HFF-Myc (cell line): ENCODE measurements around the gene FAS.

Experiments
- DNase-seq: peaks from one replicate; pipeline ENCODE4 v3.0.0-alpha.2; 2011; ENCODE audit warnings: low read depth; ENCODE audit errors: extremely low read depth
- H3K4me3 ChIP-seq: replicated peaks from 2 replicates; pipeline ENCODE4 v1.5.1; 2011; ENCODE audit warnings: low read depth, mild to moderate bottlenecking, control low read depth, low read length
- TF ChIP-seq, protein P1 (sequence below): IDR thresholded peaks from 2 replicates; pipeline ENCODE4 v1.5.1; 2012; ENCODE audit warnings: mild to moderate bottlenecking, low read depth, low read length, control low read depth; ENCODE audit errors: missing control alignments

Gene FAS

DNA sequence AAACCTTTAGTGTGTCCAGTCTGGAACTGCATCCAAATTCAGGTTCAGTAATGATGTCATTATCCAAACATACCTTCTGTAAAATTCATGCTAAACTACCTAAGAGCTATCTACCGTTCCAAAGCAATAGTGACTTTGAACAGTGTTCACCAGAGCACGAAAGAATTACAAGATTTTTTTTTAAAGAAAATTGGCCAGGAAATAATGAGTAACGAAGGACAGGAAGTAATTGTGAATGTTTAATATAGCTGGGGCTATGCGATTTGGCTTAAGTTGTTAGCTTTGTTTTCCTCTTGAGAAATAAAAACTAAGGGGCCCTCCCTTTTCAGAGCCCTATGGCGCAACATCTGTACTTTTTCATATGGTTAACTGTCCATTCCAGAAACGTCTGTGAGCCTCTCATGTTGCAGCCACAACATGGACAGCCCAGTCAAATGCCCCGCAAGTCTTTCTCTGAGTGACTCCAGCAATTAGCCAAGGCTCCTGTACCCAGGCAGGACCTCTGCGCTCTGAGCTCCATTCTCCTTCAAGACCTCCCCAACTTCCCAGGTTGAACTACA, 694 bp upstream of the FAS start:
- TF ChIP-seq, protein P1, sequence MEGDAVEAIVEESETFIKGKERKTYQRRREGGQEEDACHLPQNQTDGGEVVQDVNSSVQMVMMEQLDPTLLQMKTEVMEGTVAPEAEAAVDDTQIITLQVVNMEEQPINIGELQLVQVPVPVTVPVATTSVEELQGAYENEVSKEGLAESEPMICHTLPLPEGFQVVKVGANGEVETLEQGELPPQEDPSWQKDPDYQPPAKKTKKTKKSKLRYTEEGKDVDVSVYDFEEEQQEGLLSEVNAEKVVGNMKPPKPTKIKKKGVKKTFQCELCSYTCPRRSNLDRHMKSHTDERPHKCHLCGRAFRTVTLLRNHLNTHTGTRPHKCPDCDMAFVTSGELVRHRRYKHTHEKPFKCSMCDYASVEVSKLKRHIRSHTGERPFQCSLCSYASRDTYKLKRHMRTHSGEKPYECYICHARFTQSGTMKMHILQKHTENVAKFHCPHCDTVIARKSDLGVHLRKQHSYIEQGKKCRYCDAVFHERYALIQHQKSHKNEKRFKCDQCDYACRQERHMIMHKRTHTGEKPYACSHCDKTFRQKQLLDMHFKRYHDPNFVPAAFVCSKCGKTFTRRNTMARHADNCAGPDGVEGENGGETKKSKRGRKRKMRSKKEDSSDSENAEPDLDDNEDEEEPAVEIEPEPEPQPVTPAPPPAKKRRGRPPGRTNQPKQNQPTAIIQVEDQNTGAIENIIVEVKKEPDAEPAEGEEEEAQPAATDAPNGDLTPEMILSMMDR, result no peak
- DNase-seq, result no peak
- H3K4me3 ChIP-seq, result peak overlapping the region; percentile 98

DNA sequence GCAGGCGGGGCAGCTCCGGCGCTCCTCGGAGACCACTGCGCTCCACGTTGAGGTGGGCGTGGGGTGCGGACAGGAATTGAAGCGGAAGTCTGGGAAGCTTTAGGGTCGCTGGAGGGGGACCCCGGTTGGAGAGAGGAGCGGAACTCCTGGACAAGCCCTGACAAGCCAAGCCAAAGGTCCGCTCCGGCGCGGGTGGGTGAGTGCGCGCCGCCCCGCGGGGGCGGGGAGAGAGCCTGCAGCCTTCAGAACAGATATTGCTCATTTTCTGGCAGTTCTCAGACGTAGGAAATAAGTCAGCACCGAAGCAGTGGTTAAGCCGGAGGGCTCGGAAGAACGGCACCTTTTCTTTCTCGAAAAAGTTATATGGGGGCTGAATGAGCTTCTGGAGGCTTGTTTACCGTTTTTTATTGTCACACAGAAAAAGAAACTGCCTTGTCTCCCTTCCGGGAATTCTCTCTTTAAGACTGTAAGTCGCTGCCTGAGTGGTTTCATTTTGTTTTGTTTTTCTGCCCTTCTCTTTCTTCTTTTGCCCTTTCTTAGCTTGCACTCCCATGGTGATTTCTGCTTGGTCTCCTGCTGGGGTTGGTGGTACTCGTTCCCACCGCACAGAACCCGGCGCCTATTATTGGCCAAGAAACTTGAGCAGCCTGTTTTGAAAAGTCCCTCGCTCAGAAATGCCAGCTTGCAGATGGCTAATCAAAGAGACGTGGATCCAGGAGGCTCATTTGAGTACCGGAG, 732 bp downstream of the FAS start:
- no peak for DNase-seq
- TF ChIP-seq, protein P1, result no peak
- peak overlapping the region; percentile 98 for H3K4me3 ChIP-seq

DNA sequence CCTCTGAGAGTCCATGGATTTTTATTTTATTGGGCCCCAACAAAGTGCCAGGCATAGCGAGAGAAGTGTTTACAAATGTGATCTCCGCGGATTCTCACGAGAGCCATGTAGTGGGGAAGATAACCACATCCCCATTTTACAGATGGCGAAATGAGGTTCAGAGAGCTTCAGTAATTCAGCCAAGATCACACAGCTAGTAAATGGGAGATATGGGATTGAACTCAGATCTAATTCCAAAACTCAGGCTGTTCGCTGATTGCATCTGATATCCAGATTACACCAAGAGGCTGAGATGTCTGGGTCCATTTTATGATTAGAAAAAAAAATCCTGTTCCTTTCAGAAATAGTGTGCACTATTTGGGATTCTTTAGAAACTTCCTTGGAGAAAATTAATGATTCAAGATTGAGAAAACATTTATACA, 1.3 kb downstream of the FAS start:
- TF ChIP-seq, protein P1, result no peak
- DNase-seq, result no peak
- peak overlapping the region; percentile 98 for H3K4me3 ChIP-seq

DNA sequence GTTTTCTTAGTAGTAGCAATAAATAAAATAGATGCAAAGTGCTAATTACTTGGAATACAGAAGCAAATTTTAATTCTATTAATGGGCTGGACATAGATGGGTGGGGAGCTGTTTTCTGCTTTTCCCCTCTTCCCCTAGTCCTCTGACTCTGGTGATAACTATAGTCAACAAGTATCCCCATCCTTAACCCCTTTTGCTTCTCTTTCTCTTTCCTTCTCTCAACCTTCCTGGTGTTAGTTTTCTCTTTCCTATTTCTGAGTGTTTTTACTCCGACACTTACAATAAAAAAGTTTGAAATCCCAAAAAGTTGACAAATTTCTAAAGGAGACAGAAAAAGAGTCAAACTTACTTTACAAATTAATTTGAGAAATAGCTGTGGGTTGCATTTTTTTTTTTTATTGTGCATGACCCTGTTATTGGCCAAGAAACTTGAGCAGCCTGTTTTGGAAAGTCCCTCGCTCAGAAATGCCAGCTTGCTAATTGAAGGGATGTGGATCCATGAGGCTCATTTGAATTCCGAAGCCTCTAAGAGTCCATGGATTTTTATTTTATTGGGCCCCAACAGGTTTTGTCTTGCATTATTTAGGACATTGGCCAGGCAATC, 2.4 kb downstream of the FAS start:
- TF ChIP-seq, protein P1, result no peak
- H3K4me3 ChIP-seq, result peak overlapping the region; percentile 98
- DNase-seq, result no peak

DNA sequence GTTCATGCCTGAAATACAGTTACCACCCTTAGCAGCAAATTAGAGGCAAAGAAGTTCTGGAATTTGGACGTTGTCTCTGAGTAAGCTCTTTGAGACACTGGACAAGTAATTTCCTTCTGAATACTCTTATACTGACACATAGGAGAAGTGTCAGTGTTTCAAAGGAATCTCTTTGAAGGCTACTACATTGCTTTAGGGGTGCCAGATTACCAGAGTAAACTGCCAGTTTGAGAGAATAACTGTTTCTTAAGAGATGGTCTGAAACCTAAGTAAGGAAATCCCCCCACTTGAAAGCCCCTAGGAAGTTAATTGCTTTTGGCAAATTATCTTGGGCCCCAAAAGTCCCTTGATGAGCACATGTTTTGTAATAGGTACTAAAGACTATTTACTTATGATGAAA, 3.4 kb downstream of the FAS start:
- DNase-seq, result no peak
- H3K4me3 ChIP-seq, result peak overlapping the region; percentile 98
- TF ChIP-seq, protein P1, result no peak

DNA sequence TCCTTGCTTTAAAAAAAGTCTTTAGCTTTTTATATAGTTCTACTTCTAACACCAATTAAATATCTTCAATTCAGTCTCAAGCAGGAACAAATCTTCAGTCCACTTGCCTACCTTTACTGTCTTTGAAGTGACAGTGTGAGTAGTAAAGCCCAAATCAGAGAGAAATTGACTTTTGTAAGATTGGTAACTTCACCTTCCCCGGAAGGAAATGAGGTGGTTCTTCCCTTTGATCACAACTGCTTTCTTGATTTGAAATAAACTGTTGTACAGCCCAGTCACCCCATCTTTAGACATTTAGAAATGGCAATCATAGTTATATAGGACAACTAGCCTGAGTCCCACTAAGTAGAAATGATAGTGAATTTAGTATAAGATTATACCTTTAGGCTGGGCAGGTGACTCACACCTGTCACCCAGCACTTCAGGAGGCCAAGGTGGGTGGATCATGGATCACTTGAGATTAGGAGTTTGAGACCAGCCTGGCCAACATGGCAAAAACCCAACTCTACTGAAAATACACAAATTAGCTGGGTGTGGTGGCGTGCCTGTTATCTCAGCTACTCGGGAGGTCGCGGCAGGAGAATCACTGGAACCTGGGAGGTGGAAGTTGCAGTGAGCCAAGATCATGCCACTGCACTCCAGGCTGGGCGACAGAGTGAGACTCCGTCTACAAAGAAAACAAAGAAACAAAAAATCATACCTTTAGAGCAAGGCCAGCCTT, 4.7 kb downstream of the FAS start:
- DNase-seq, result no peak
- TF ChIP-seq, protein P1, result no peak
- no peak overlapping the region for H3K4me3 ChIP-seq
